Measurements from ENCODE around the gene SESN1. TPM values are rescaled to one million over a fixed set of nuclear protein-coding genes. Genes with fewer than 3 reads are reported as not detected.
"Not testable (repeated sequence)": the region's sequence is repeated elsewhere in the genome, so short reads cannot be mapped to it uniquely, and the experiment has no call there.

Gene SESN1
- polyA plus RNA-seq (2013, experiment 1 of 2; ENCODE audit: insufficient read length), result 7.8 TPM
- 10.5 TPM for polyA plus RNA-seq (2013, experiment 2 of 2; ENCODE audit: insufficient read length)

- peak; percentile 99 for DNase-seq
These were observed at the start of gene SESN1 for GRCh38 chr6:109094416-109095035. TSS of gene SESN1 (minus strand) at chr6:109094846. CDS start at chr6:109094073, 773 bp downstream.

GRCh38 chr6:109143191-109143590 is 48.5 kb upstream of the SESN1 start:
- no peak for DNase-seq

- not testable (repeated sequence) for DNase-seq
These were observed 47.4 kb upstream of the SESN1 start for GRCh38 chr6:109142067-109142466.

DNA sequence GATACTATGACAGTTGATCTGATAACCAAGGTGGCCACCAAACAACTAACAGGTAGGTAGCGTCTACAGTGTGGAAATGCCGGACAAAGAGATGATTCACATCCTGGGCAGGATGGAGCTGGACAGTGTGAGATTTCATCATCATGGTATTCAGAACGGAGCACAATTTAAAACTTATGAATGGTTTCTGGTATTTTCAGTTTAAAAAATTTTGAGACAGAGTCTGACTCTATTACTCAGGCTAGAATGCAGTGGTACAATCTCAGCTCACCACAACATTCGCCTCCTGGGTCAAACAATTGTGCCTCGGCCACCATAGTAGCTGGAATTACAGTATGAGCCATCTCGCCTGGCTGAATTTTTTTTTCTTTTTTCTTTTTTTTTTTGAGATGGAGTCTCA is 44.5 kb upstream of the SESN1 start:
- peak; percentile 0 for DNase-seq

GRCh38 chr6:109136530-109136929 is 41.9 kb upstream of the SESN1 start:
- not testable (repeated sequence) for DNase-seq

DNA sequence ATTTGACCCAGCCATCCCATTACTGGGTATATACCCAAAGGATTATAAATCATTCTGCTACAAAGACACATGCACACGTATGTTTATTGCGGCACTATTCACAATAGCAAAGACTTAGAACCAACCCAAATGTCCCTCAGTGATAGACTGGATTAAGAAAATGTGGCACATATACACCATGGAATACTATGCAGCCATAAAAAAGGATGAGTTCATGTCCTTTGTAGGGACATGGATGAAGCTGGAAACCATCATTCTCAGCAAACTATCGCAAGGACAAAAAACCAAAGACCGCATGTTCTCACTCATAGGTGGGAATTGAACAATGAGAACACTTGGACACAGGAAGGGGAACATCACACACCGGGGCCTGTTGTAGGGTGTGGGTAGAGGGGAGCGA is 41.4 kb upstream of the SESN1 start:
- not testable (repeated sequence) for DNase-seq

GRCh38 chr6:109135600-109135999 is 41.0 kb upstream of the SESN1 start:
- not testable (repeated sequence) for DNase-seq

- no peak for DNase-seq
These were observed 35.4 kb upstream of the SESN1 start for GRCh38 chr6:109130065-109130464.

GRCh38 chr6:109125504-109125903 is 30.9 kb upstream of the SESN1 start:
- no peak for DNase-seq

- DNase-seq, result no peak
These were observed 29.6 kb upstream of the SESN1 start for GRCh38 chr6:109124219-109124618.

GRCh38 chr6:109121411-109121810 is 26.8 kb upstream of the SESN1 start:
- peak; percentile 21 for DNase-seq

DNA sequence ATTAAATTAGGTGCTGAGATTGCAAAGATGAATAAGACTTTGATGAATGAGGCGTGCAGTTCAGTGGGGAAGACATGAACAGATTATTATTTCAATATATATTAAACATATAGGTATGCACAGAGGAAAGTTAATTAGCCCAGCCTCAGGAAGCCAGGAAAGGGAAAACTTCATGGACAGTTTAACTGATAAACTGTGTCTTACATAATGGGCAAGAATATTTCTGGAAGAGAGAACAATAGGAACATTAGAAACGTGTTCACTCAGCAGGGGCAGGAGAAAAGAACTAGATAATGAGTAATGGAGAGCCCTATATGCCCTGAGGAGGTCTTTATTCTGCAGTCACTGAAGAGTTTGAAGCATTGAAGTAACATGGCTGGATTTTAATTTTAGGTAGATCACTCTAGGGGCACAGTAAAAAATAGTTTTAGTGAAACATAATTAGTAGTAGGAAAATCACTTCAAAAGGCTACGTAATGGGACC is 24.3 kb upstream of the SESN1 start:
- DNase-seq, result no peak

- DNase-seq, result no peak
These were observed 23.7 kb upstream of the SESN1 start for GRCh38 chr6:109118337-109118736.

GRCh38 chr6:109117346-109118035 is 22.8 kb upstream of the SESN1 start:
- DNase-seq, result no peak

- DNase-seq, result not testable (repeated sequence)
These were observed 18.0 kb upstream of the SESN1 start for GRCh38 chr6:109112663-109113062.

GRCh38 chr6:109109663-109110062 is 15.0 kb upstream of the SESN1 start:
- not testable (repeated sequence) for DNase-seq

DNA sequence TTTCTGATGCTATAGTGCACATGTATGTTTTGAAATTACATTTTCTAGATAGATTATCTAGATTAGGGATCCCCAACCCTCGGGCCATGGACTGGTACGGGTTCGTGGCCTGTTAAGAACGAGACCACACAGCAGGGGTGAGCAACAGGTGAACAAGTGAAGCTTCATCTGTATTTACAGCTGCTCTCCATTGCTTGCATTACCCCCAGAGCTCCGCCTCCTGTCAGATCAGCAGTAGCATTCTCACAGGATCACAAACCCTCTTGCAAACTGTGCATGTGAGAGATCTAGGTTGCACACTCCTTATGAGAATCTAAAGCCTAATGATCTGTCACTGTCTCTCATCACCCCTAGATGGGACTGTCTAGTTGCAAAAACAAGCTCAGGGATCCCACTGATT is 11.0 kb upstream of the SESN1 start:
- no peak for DNase-seq

GRCh38 chr6:109104512-109104911 is 9.9 kb upstream of the SESN1 start:
- DNase-seq, result no peak

DNA sequence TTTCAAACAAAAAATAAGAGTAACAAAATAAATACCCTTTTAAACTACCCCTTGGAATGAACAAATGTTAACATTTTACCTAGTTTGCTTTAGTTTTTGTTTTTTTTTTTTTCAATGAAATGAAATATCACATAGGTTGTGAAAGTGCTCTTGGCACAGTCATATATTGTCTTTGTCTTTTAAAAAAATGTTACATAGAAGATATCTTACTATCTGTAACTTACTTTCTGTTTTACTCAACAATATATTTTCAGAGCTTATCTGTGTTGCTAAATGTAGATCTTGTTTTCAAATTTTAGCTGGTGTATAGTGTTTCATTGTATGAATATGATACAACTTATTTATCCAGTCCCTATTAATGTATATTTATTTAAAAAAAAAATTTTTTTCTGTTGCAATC is 9.3 kb upstream of the SESN1 start:
- no peak for DNase-seq

- no peak for DNase-seq
These were observed 8.1 kb upstream of the SESN1 start for GRCh38 chr6:109102762-109103161.

DNA sequence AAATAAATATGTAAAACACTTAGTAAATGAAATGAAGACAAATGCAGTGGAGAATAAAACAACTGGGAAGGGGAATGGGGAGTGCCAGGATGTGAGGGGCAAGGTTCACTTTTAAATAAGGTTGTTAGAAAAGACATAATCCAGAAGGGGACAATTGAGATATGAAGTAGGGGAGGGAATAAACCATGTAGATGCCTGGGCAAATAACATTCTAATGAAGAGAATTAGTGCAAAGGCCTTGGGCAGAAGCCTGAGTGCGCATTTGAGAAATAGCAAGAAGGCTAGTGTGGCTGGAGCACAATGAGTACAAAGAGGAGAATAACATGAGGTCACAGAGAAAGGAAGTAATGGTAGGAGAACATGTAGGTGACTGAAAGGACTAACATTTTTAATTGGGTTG is 3.0 kb upstream of the SESN1 start:
- DNase-seq, result no peak

DNA sequence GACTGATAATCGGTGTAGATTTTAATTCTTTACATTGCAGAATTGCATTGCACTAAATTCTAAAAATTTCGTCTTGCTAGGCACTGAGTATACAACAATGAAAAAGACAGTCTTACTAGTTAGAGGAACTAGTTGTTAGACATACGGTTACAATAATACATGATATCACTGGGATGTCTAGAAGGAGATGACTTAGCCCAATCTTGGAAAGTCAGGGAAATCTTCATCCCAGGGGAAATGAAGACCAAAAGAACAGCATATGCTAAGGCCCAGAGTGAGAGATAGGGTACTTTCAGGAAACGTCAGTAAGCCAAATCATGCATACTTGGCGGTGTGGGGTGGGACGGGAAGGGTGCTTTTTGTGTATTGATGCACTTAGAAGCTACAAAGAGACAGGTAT is 1.6 kb upstream of the SESN1 start:
- DNase-seq, result peak; percentile 20

GRCh38 chr6:109095835-109096084 is 1.1 kb upstream of the SESN1 start:
- DNase-seq, result no peak

All from fibroblast of skin of scalp (primary cell).